HG02885 (cell line): ENCODE results near the gene TRAF6.
A peak's percentile ranks its signal among the peaks of the same experiment; 100 is the strongest.
"Not testable (repeated sequence)": the region's sequence is repeated elsewhere in the genome, so short reads cannot be mapped to it uniquely, and the experiment has no call there.

Source experiments
- ATAC-seq: cut with Tn5 transposase; IDR thresholded peaks from one replicate; pipeline ENCODE4 v1.9.1; 2021; ENCODE audit warnings: mild to moderate bottlenecking; ENCODE audit not compliant: unreplicated experiment, poor library complexity

Gene TRAF6

DNA sequence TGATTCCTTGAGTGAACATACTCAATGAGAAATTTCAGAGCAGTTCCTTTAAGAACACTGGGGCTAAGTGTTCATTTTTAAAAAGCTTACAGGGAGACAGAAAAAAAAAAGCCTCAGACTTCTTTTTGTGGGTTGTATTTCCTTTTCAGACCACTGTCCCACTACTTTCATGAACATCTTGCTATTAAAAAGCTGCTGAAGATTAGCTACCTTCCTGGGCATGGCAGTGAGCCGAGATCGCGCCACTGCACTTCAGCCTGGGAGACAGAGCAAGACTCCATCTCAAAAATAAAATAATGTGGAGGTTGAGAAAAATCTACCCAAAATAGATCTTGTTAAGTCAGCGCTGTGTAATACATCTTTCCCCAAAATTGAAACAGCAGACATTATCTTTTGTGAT, 10.8 kb downstream of the TRAF6 start:
- ATAC-seq = no peak

- ATAC-seq = no peak
Observed at GRCh38 chr11:36498721-36499120, 11.4 kb downstream of the TRAF6 start.

GRCh38 chr11:36493332-36493731, 16.7 kb downstream of the TRAF6 start:
- ATAC-seq = no peak

DNA sequence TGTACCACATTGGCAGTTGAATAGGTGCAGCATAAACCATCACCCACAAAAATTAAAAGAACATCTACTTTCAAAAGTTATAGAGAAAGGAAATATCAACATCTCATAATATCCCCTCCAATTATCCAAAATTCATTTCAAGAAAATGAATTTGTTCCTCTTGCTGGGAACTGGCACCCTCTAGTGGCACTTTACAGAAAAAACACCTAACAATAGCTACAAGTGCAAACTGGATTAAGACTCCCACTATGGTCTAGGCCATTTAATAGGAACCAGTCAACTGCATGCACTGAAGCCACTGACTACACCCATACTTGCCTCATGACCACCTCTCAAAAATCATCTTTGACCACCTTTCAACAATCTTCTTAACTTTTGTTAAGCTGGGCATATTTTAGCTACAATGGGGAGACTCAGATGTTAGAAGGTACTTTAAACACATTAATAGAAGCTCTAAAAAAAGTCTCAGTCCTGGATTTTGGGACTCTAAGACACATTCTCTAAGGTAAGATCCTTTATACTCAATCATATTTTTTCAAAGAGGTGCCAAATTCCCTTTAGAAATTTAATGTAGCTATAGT, 17.3 kb downstream of the TRAF6 start:
- peak; percentile 60 for ATAC-seq

- no peak for ATAC-seq
Observed at GRCh38 chr11:36490026-36490806, 19.9 kb downstream of the TRAF6 start.

DNA sequence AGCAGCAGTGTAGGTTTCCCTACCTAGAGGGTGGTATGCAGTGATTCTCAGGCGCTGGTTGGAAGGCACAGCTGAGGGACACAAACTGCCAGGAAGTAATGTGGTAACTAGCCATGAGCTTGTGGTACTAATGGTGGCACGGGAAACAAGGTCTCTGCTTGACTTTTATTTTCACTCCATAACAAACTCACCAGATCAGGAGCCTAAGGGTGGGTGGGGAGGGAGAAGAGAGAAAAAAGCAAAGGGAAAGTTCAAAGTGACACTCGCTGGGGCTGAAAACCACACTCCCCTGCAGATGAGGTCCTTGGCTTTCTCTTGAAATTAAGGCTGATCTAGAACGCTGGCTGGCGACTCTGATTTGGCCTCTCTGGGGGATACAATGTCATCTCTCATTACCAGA, 22.0 kb downstream of the TRAF6 start:
- ATAC-seq = peak; percentile 69

DNA sequence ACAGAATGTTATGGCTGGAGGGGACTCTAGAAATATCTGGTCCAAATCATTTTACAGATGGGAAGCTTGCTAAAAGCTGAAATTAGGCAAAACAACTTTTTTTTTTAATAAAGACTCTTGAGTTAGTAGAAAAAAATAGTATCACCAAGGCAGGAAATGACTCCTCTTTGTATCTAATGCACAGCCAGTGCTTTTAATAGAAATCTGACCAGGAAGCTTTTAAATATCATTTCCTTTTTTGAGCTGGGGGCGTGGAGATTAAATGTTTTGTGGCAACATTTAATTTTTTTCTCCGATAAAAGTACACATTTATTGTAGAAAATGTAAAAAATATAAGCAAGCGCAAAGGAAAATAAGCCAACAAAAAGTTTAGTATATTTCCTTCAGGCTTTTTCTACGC, 22.5 kb downstream of the TRAF6 start:
- no peak for ATAC-seq

DNA sequence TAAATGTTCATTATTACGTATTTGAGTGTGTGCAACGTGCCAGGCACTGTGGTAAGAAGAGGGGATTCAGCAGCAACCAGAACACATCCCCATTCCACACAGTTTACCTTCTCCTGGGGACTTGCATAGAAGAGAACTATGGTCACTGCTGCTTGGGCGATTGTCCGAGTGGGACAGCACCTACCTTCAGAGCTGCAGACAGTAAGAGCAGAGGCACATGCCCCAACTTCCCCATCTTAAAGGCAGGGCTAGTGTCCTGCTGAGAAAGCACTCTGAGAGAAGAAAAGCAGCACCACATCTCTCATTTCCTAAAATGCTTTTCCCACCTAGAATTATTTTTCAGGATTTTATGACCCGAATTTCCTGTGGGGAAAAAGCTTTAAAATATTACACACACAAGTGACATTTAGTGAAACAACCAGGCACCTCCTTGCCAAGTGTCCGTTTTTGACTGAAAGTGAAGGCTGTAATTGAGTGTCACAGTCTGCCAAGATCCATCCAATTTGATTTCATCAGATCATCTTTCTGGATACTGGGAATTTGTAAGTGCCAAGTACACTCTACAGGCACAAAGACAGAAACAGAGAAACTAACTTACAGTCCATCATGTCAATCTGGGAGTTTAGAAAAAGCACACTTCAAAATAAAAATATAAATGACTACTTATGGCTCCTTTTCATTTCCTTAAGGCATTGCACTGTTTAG, 24.6 kb downstream of the TRAF6 start:
- ATAC-seq = no peak

DNA sequence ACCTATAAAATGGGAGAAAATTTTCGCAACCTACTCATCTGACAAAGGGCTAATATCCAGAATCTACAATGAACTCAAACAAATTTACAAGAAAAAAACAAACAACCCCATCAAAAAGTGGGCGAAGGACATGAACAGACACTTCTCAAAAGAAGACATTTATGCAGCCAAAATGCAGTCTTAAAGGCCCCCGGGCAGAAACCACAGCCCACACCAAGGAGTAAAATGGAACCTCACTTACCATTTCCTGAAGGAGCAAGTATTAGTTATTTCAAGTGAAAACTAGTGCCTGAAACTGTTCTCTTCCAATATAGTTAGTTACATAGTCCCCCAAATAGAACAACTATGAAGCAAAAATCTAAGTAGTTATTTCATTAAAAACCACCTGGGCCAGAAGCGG, 27.0 kb downstream of the TRAF6 start:
- ATAC-seq = not testable (repeated sequence)

DNA sequence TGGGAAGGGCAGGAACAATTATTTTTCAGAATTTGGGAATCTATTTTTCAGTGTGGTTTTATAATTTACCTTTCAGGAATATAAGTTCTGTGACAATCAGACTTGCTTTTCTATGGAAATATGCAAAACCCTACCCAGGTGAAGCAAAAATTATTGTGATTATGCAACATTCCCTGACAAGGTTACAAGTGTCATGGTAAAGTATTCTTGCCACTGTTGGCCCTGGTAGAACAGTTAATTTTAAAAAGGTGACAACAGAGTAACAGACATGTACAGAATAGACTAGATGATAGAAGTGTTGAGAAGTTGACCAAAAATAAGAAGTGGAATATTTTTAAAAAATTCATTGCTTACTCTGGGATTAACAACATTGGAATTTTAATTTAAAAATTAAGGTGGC, 29.2 kb downstream of the TRAF6 start:
- ATAC-seq = no peak

GRCh38 chr11:36478700-36479329, 31.3 kb downstream of the TRAF6 start:
- no peak for ATAC-seq

GRCh38 chr11:36475192-36475591, 34.9 kb downstream of the TRAF6 start:
- no peak for ATAC-seq

DNA sequence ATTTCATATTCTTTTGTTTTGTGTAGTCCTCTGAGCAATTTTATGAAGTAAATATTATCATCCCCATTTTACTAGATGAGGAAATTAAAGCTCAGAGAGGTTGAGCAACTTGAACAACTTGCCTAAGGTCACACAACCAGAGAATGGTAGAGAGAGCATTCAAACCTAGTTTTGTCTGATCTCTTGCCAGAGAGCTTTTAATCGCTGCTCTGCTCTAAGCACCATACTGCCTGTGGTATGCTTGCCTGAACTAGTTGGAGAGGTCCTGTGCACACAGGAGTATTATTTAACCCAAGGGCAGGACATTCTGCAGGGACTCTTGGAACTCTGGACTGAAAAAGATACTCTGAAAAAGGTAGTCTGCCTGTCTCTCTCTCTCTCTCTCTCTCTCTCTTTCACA, 38.5 kb downstream of the TRAF6 start:
- no peak for ATAC-seq

GRCh38 chr11:36469881-36470802, 39.9 kb downstream of the TRAF6 start:
- peak; percentile 78 for ATAC-seq

GRCh38 chr11:36469063-36469462, 41.0 kb downstream of the TRAF6 start:
- no peak for ATAC-seq

- no peak for ATAC-seq
Observed at GRCh38 chr11:36467916-36468315, 42.2 kb downstream of the TRAF6 start.

DNA sequence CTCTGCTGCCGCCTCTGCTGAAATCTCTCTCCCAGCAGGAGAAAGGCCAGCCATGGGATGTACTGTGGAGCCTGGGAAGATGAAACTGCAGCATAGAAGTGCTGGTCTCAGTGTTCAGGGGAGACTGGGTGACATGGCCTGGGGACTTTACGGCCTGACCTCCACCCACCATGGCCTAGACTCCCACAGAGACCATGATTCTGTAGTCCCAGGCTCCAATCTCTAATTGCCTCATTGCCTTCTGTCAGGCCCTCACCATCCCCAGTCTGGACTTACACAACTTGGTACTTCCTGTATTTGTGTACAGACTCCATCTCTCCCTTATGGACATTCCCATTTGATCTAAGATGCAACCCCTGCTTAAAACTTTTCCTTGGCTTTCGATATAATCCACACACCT, 43.1 kb downstream of the TRAF6 start:
- no peak for ATAC-seq

DNA sequence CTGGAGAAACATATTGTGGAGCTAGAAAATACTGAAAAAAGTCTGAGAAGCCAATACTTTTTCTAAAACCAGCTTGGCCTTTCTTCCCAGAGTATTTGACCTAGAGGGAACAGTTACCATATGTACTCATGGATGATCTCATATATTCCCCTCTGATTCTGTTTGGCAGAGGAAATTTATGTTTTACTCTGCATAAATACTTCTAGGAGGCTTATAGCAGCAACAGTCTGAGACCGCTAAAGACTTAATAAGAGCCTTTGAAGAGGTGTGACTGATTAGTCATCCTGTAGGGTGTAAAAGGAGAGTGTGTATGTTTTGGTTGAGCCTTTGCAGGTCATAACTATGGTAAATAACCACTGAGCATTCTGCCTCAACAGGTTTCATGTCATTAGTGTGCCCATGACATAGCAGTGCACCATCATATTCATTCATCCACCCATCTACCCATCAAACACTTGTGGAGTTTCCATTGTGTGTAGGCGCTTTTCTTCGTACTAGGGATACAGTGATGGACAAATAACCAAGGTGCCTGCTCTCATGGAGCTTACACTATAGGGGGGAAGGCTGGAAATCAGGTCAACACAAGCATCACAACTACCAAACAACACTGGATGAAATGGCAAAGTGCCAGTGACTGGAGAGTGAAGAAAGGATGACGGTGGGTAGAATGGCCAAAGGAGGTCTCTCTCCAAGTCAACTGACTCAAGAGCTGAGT, 44.5 kb downstream of the TRAF6 start:
- ATAC-seq = no peak

DNA sequence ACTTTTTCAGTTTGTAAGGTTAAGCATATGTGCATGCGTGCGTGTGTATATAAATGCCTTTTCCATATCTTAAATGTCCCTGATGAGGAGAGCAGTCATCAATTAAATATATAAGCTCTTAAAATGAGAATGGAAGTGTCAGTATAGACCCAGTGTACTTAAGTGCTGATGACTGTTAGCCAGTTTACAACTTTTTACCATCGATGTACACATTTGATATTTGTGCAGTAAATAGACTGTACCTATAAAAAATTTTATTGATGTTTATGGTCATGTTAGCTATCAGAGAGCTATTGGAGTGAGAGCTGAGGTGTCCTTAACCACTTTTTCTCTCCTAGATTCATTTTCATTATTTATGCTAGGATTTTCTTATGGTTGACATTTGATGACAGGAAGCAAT, 45.4 kb downstream of the TRAF6 start:
- no peak for ATAC-seq
